ENCODE results near the gene OPCML.

OPCML gene

DNA sequence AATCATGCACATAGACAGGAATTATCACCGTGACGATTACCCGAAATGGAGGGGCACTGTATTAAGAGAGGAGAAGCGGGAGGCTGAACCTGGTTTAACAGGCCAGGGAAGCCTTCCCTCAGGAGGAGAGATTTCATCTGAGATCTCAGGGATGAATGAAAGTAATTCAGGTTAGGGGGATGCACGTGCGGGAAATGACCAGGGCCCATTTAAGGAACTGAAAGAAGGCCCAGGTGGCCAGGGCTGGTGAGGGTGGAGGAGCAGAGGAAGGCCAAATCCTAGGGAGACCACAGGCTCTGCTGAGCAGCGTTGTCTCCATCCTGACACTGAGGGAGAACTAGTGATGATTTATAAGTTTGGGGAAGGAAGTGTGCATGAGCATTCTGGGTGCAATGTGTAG, 16.3 kb upstream of the OPCML start:
- TF ChIP-seq, protein P1, sequence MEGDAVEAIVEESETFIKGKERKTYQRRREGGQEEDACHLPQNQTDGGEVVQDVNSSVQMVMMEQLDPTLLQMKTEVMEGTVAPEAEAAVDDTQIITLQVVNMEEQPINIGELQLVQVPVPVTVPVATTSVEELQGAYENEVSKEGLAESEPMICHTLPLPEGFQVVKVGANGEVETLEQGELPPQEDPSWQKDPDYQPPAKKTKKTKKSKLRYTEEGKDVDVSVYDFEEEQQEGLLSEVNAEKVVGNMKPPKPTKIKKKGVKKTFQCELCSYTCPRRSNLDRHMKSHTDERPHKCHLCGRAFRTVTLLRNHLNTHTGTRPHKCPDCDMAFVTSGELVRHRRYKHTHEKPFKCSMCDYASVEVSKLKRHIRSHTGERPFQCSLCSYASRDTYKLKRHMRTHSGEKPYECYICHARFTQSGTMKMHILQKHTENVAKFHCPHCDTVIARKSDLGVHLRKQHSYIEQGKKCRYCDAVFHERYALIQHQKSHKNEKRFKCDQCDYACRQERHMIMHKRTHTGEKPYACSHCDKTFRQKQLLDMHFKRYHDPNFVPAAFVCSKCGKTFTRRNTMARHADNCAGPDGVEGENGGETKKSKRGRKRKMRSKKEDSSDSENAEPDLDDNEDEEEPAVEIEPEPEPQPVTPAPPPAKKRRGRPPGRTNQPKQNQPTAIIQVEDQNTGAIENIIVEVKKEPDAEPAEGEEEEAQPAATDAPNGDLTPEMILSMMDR (IDR thresholded peaks at IDR 0.05; ENCODE audit: low read depth, low read length, poor library complexity, severe bottlenecking), result no peak
- no peak for TF ChIP-seq EZH2phosphoT487 (IDR thresholded peaks at IDR 0.05; ENCODE audit: borderline replicate concordance, low read length)
- H3K27me3 ChIP-seq (ENCODE audit: control insufficient read depth, low read length), result no peaks in the 10 kb centered on the region
- H3K79me2 ChIP-seq (ENCODE audit: control insufficient read depth, low read length), result no peaks in the 10 kb centered on the region
- no peak overlapping the region for H3K27ac ChIP-seq (ENCODE audit: low read depth, low read length)
- H4K20me1 ChIP-seq (ENCODE audit: control insufficient read depth, insufficient read depth, low read depth, low read length), result no peaks in the 10 kb centered on the region
- H3K4me3 ChIP-seq (ENCODE audit: low read length), result no peak overlapping the region
- no peaks in the 10 kb centered on the region for H3K9me2 ChIP-seq (replicated peaks; ENCODE audit: control insufficient read depth, low read length)
- H3K4me1 ChIP-seq (ENCODE audit: control insufficient read depth, low read length), result no peaks in the 10 kb centered on the region
- H3F3A ChIP-seq (ENCODE audit: control insufficient read depth, insufficient read depth), result no peaks in the 10 kb centered on the region
- H3K4me2 ChIP-seq (ENCODE audit: low read length), result no peak overlapping the region
- H3K9me3 ChIP-seq (ENCODE audit: control insufficient read depth, insufficient read depth, low read length), result no peaks in the 10 kb centered on the region
- H3K36me3 ChIP-seq (ENCODE audit: control insufficient read depth, low read length), result no peaks in the 10 kb centered on the region

DNA sequence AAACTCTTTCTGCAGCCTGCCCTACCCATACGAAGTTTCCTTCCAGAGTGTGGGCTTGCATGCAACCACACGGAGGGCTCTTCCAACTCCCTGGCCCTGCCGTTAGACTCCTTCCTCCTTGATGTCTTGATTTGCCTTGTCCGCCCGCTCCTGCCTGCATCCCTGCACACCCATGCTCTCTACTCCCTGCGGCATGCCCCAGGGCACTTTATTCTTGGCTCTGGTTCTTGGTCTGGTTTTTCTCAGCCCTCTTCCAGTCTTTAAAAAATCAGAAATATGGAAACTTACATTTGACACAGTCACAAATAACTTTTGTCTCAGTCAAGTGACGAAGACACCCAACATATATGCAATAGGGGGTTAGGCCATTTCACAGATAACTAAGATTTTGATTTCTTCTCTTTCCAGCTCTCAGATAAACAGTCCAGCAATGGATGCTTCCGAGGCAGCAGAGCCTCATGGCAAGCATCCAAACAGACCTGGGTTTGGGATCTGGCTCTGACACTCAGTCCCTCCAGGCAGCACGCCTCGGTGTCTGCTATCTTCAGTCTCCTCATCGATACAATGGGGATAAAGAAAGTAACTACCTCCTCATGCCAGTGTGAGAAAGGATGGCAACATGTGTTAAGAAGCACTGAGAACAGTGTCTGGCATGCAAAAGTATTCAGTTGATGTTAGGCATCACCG, 15.7 kb upstream of the OPCML start:
- Histone ChIP-seq H3K9me2 (replicated peaks; ENCODE audit: control insufficient read depth, low read length) (no peaks in the 10 kb centered on the region), H4K20me1 (ENCODE audit: control insufficient read depth, insufficient read depth, low read depth, low read length) (no peaks in the 10 kb centered on the region), H3K79me2 (ENCODE audit: control insufficient read depth, low read length) (no peaks in the 10 kb centered on the region), H3K4me2 (ENCODE audit: low read length) (no peak overlapping the region), H3K4me3 (ENCODE audit: low read length) (no peak overlapping the region), H3K27ac (ENCODE audit: low read depth, low read length) (no peak overlapping the region), H3K4me1 (ENCODE audit: control insufficient read depth, low read length) (no peaks in the 10 kb centered on the region), H3K27me3 (ENCODE audit: control insufficient read depth, low read length) (no peaks in the 10 kb centered on the region), H3K36me3 (ENCODE audit: control insufficient read depth, low read length) (no peaks in the 10 kb centered on the region), H3F3A (ENCODE audit: control insufficient read depth, insufficient read depth) (no peaks in the 10 kb centered on the region), H3K9me3 (ENCODE audit: control insufficient read depth, insufficient read depth, low read length) (no peaks in the 10 kb centered on the region)
- TF ChIP-seq, protein P1 (IDR thresholded peaks at IDR 0.05; ENCODE audit: low read depth, low read length, poor library complexity, severe bottlenecking), result no peak
- TF ChIP-seq EZH2phosphoT487 (IDR thresholded peaks at IDR 0.05; ENCODE audit: borderline replicate concordance, low read length), result no peak

DNA sequence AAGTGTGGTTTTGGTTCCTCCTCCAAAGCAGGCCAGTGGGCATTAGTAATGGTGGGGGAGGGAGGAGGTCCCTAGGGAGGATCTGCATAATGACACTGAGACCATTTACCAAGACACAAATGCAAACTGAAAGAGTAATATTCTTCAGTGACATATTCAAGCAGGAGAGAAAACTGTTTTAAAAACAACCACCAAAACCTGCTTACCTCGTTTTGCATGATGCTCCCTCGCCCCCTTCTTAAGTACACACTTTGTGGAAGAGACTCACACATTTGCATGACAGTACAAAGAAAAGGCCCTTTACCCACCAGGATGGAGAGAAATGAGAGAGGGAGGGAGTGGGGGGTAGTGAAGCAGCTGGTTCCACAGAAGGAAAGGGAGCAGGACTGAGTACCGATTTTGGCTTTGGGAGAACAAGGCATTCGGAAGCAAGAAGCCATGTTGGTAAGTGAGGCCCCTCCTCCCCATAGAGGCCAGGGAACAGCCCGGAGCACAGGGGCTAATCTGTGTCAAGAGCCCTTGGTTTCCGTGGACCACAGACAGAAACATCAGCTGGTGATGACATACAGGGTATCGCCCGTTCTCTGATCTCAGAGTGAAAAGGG, 13.0 kb upstream of the OPCML start:
- Histone ChIP-seq H3K4me1 (ENCODE audit: control insufficient read depth, low read length) (no peaks in the 10 kb centered on the region), H3K36me3 (ENCODE audit: control insufficient read depth, low read length) (no peaks in the 10 kb centered on the region), H3K27ac (ENCODE audit: low read depth, low read length) (no peak overlapping the region), H4K20me1 (ENCODE audit: control insufficient read depth, insufficient read depth, low read depth, low read length) (no peaks in the 10 kb centered on the region), H3K27me3 (ENCODE audit: control insufficient read depth, low read length) (no peaks in the 10 kb centered on the region), H3K79me2 (ENCODE audit: control insufficient read depth, low read length) (no peaks in the 10 kb centered on the region), H3K4me2 (ENCODE audit: low read length) (no peak overlapping the region), H3K9me3 (ENCODE audit: control insufficient read depth, insufficient read depth, low read length) (no peaks in the 10 kb centered on the region), H3F3A (ENCODE audit: control insufficient read depth, insufficient read depth) (no peaks in the 10 kb centered on the region), H3K9me2 (replicated peaks; ENCODE audit: control insufficient read depth, low read length) (no peaks in the 10 kb centered on the region), H3K4me3 (ENCODE audit: low read length) (no peak overlapping the region)
- no peak for TF ChIP-seq EZH2phosphoT487 (IDR thresholded peaks at IDR 0.05; ENCODE audit: borderline replicate concordance, low read length)
- TF ChIP-seq, protein P1 (IDR thresholded peaks at IDR 0.05; ENCODE audit: low read depth, low read length, poor library complexity, severe bottlenecking), result no peak

Data from DOHH2 (cell line).